A673 (cell line): ENCODE data around the gene SKAP1. TPM values are rescaled to one million over a fixed set of nuclear protein-coding genes. Genes with fewer than 3 reads are reported as not detected.
"Not testable (repeated sequence)": the region's sequence is repeated elsewhere in the genome, so short reads cannot be mapped to it uniquely, and the experiment has no call there.

Experiments used
- BruUV-seq: library from RNA; stranded (reverse); fragments of 400-500 nt; replicated peaks from 2 replicates; lab custom pipeline; 2021; lab: Mats Ljungman, UMichigan
- CTCF ChIA-PET: fragments of 300-600 bp; sonication (Branson Sonifier 250); formaldehyde crosslinking; loops from one replicate; lab custom pipeline; 2022; ENCODE audit warnings: antibody characterized with exemption; lab: Charles Lee
- POLR2A ChIA-PET: fragments of 300-600 bp; sonication (Branson Sonifier 250); formaldehyde crosslinking; loops from one replicate; lab custom pipeline; 2022; ENCODE audit warnings: antibody characterized with exemption; ENCODE audit not compliant: low non-redundant PET; lab: Charles Lee
- DNase-seq: peaks from one replicate; pipeline ENCODE4 v3.0.0-alpha.2; 2015; ENCODE audit warnings: low spot score
- H3K27ac ChIP-seq: fragments of 200-600 bp; sonication (generic); 2 replicates; pipeline ENCODE4 v1.5.1; 2016; ENCODE audit warnings: mixed run types, low read depth, mild to moderate bottlenecking, mixed read lengths, antibody characterized with exemption, low read length; ENCODE audit not compliant: poor library complexity, severe bottlenecking
- H3K27me3 ChIP-seq: fragments of 200-600 bp; sonication (generic); replicated peaks from 2 replicates; pipeline ENCODE4 v1.6.1; 2017; ENCODE audit warnings: mixed run types, low read depth, mild to moderate bottlenecking, mixed read lengths, antibody characterized with exemption, low read length; ENCODE audit not compliant: insufficient read depth, poor library complexity
- H3K36me3 ChIP-seq: fragments of 200-600 bp; sonication (generic); 2 replicates; pipeline ENCODE4 v1.6.1; 2016; ENCODE audit warnings: mixed run types, mild to moderate bottlenecking, mixed read lengths, antibody characterized with exemption, low read length; ENCODE audit not compliant: insufficient read depth, poor library complexity, severe bottlenecking
- H3K4me1 ChIP-seq: fragments of 200-600 bp; sonication (generic); 2 replicates; pipeline ENCODE4 v1.6.1; 2017; ENCODE audit warnings: mixed run types, mild to moderate bottlenecking, mixed read lengths, antibody characterized with exemption, low read length; ENCODE audit not compliant: insufficient read depth, poor library complexity, severe bottlenecking
- H3K4me3 ChIP-seq: fragments of 200-600 bp; sonication (generic); 2 replicates; pipeline ENCODE4 v1.5.1; 2016; ENCODE audit warnings: low read depth, mixed run types, mild to moderate bottlenecking, mixed read lengths, low read length; ENCODE audit not compliant: poor library complexity, severe bottlenecking
- H3K9me3 ChIP-seq: fragments of 200-600 bp; sonication (generic); 2 replicates; pipeline ENCODE4 v1.6.1; 2016; ENCODE audit warnings: mixed run types, low read depth, mild to moderate bottlenecking, mixed read lengths, antibody characterized with exemption, low read length; ENCODE audit not compliant: poor library complexity, severe bottlenecking
- EZH2 ChIP-seq: fragments of 200-600 bp; sonication (generic); IDR thresholded peaks from 2 replicates; pipeline ENCODE4 v1.6.1; 2017; ENCODE audit warnings: borderline replicate concordance, low read depth, mild to moderate bottlenecking, mixed read lengths, antibody characterized with exemption, low read length; ENCODE audit not compliant: poor library complexity, severe bottlenecking
- intact Hi-C: fragments of 100-400 bp; cut with micrococcal nuclease; formaldehyde crosslinking; loops from one replicate; pipeline ENCODE4 v1.10.0; 2022; ENCODE audit not compliant: unreplicated experiment
- total RNA-seq: library from RNA; stranded (reverse); gene quantifications from 2 replicates; pipeline ENCODE4 v1.2.3, GENCODE V29; 2021
- TF ChIP-seq, protein P1 (sequence below): fragments of 300-800, 200-600 bp; sonication (generic); conservative IDR thresholded peaks from 2 replicates; pipeline ENCODE4 v1.5.1; 2017; ENCODE audit warnings: low read depth, mild to moderate bottlenecking, antibody characterized with exemption, low read length, moderate library complexity, mixed read lengths

Gene SKAP1
- total RNA-seq, 1 experiment from 2014 or later: not detected

DNA sequence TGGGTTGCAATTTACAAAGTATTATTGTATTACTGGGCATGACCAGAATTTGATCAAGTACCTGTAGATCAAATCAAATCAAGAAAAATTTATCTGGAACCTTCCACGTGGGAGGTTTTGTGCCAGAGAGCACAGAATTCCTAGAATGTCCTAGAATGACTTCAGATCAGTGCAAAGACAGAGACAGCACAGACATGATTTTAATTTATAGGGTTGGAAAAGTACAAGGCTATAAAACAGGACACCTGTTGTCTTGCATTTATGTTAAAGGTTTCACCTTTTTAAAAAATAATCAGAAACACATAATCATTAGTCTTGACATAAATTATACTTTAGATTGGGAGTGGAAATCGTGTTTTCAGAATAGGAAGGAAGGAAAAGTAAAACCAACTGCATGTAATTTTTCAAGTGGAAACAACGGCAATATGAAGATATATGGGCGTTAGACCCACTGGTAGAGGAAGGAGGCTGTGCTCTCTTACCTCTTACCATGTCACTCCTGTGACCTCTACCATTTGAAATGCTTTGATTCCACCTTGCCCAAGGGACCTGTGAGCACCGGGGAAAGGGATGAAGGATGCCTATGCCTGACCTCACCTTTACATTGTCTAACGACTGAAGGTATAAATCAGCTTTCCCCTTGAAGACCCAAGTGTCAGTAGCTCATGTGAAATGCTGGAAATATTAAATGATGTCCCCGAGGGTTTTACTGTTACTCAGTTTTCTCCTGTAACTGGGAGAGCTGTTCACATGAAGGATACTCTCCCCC, 222.1 kb downstream of the SKAP1 start:
- Histone ChIP-seq H3K36me3 (no peaks in the 10 kb centered on the region), H3K4me1 (no peaks in the 10 kb centered on the region), H3K27ac (no peak overlapping the region), H3K9me3 (no peaks in the 10 kb centered on the region), H3K4me3 (no peak overlapping the region), H3K27me3 (no peaks in the 10 kb centered on the region)
- ChIA-PET CTCF (no interaction called here), POLR2A (no interaction called here)
- no peak for DNase-seq
- TF ChIP-seq EZH2: no peak
- TF ChIP-seq, protein P1, sequence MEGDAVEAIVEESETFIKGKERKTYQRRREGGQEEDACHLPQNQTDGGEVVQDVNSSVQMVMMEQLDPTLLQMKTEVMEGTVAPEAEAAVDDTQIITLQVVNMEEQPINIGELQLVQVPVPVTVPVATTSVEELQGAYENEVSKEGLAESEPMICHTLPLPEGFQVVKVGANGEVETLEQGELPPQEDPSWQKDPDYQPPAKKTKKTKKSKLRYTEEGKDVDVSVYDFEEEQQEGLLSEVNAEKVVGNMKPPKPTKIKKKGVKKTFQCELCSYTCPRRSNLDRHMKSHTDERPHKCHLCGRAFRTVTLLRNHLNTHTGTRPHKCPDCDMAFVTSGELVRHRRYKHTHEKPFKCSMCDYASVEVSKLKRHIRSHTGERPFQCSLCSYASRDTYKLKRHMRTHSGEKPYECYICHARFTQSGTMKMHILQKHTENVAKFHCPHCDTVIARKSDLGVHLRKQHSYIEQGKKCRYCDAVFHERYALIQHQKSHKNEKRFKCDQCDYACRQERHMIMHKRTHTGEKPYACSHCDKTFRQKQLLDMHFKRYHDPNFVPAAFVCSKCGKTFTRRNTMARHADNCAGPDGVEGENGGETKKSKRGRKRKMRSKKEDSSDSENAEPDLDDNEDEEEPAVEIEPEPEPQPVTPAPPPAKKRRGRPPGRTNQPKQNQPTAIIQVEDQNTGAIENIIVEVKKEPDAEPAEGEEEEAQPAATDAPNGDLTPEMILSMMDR: no peak
- BruUV-seq: no TSS peak
- intact Hi-C loops: no loop called here

GRCh38 chr17:48207036-48207435, 223.0 kb downstream of the SKAP1 start:
- H3K36me3 ChIP-seq, DNase-seq, POLR2A ChIA-PET, H3K4me3 ChIP-seq, intact Hi-C loops, H3K4me1 ChIP-seq, H3K27ac ChIP-seq, H3K9me3 ChIP-seq, H3K27me3 ChIP-seq, BruUV-seq: not testable (repeated sequence)
- CTCF ChIA-PET: interaction anchor here (0.6 kb wide), 1 partner anchor 77 kb away, joined by 3 read pairs; no protein-coding TSS in a partner anchor

DNA sequence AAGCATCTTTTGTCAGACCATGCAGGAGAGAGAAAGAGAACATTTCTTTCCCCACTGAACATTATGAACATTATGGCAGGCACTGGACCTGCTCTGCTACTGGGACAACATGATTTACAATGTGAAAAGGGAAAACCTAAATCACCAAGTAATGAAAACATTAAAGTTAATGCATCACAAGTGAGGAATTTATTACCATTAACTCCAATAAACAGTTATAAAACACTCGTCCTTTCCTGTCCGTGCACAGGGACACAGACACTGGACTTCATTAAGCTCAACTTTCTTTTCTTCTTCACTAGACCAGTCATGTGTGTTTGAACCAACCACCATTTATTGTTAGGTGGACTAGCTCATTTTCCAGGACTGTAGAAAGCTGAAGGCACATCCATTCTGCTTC, 227.1 kb downstream of the SKAP1 start:
- Histone ChIP-seq H3K4me3 (no peak overlapping the region), H3K4me1 (peaks cover 7% of the 10 kb centered on the region), H3K27ac (no peak overlapping the region), H3K36me3 (no peaks in the 10 kb centered on the region), H3K27me3 (no peaks in the 10 kb centered on the region), H3K9me3 (no peaks in the 10 kb centered on the region)
- POLR2A ChIA-PET: no interaction called here
- no TSS peak for BruUV-seq
- DNase-seq: no peak
- no peak for TF ChIP-seq EZH2
- TF ChIP-seq, protein P1: no peak
- CTCF ChIA-PET: no interaction called here
- intact Hi-C loops: loop anchor here (5.0 kb wide), 1 partner anchor 36 kb away; no protein-coding TSS in a partner anchor
